ENCODE results near the gene SYNGR1.
"Not testable (repeated sequence)": the region's sequence is repeated elsewhere in the genome, so short reads cannot be mapped to it uniquely, and the experiment has no call there.

SYNGR1 gene

GRCh38 chr22:39317084-39317774, 32.6 kb upstream of the SYNGR1 start:
- no peak for DNase-seq

GRCh38 chr22:39317775-39318506, 31.9 kb upstream of the SYNGR1 start:
- DNase-seq: no peak

- no peak for DNase-seq
Measured at GRCh38 chr22:39318507-39319283, 31.1 kb upstream of the SYNGR1 start.

- peak; percentile 91 for DNase-seq
Measured at GRCh38 chr22:39319284-39320022, 30.3 kb upstream of the SYNGR1 start, which contains the start of gene RPL3. TSS of gene RPL3 (minus strand) at chr22:39319623. CDS start at chr22:39319597, 26 bp downstream.

GRCh38 chr22:39320616-39321029, 29.2 kb upstream of the SYNGR1 start:
- DNase-seq: not testable (repeated sequence)

GRCh38 chr22:39325392-39325932, 24.3 kb upstream of the SYNGR1 start:
- DNase-seq: no peak

GRCh38 chr22:39327995-39328754, 21.6 kb upstream of the SYNGR1 start:
- no peak for DNase-seq

GRCh38 chr22:39330553-39330952, 19.2 kb upstream of the SYNGR1 start:
- not testable (repeated sequence) for DNase-seq

GRCh38 chr22:39332441-39333064, 17.2 kb upstream of the SYNGR1 start:
- no peak for DNase-seq

- DNase-seq: no peak
Measured at GRCh38 chr22:39336411-39336810, 13.4 kb upstream of the SYNGR1 start.

- not testable (repeated sequence) for DNase-seq
Measured at GRCh38 chr22:39339775-39340174, 10.0 kb upstream of the SYNGR1 start.

- no peak for DNase-seq
Measured at GRCh38 chr22:39341179-39341578, 8.6 kb upstream of the SYNGR1 start.

GRCh38 chr22:39343259-39344045, 6.3 kb upstream of the SYNGR1 start:
- DNase-seq: no peak

GRCh38 chr22:39344046-39344390, 5.8 kb upstream of the SYNGR1 start:
- no peak for DNase-seq

GRCh38 chr22:39345231-39345630, 4.6 kb upstream of the SYNGR1 start:
- DNase-seq: no peak

GRCh38 chr22:39348909-39349505, 784 bp upstream of the SYNGR1 start:
- DNase-seq: no peak

GRCh38 chr22:39349506-39349966, 255 bp upstream of the SYNGR1 start:
- no peak for DNase-seq

GRCh38 chr22:39350757-39351688, 1.2 kb downstream of the SYNGR1 start:
- DNase-seq: no peak

Data from DMS 273 treated with DMSO at 0.1 percent for 48 hours (cell line).